Astrocyte (in vitro differentiated cells and primary cell): ENCODE results near the gene RNF39. TPM values are rescaled to one million over a fixed set of nuclear protein-coding genes. Genes with fewer than 3 reads are reported as not detected.

Experiments used
- DNase-seq: peaks from one replicate; pipeline ENCODE4 v3.0.0-alpha.2; 2010; ENCODE audit warnings: low read depth
- FAIRE-seq: peaks from 2 replicates; lab custom pipeline; 2011; peaks lifted over from hg19 to GRCh38; lab: Jason Lieb, UNC
- H2AFZ ChIP-seq: 2 replicates; pipeline ENCODE4 v1.6.0; 2012; ENCODE audit warnings: low read depth, low read length, inconsistent platforms
- H3K27ac ChIP-seq: 2 replicates; pipeline ENCODE4 v1.5.1; 2011; ENCODE audit warnings: low read depth, low read length, inconsistent platforms
- H3K27me3 ChIP-seq: 2 replicates; pipeline ENCODE4 v1.6.0; 2011; ENCODE audit warnings: low read length, inconsistent platforms; ENCODE audit not compliant: insufficient read depth
- H3K36me3 ChIP-seq: 2 replicates; pipeline ENCODE4 v1.5.1; 2011; ENCODE audit warnings: low read length, inconsistent platforms; ENCODE audit not compliant: insufficient read depth
- H3K4me1 ChIP-seq: 2 replicates; pipeline ENCODE4 v1.5.1; 2011; ENCODE audit warnings: low read length, inconsistent platforms; ENCODE audit not compliant: insufficient read depth
- H3K4me2 ChIP-seq: 2 replicates; pipeline ENCODE4 v1.6.0; 2012; ENCODE audit warnings: low read length, inconsistent platforms
- H3K4me3 ChIP-seq: 2 replicates; pipeline ENCODE4 v1.5.1; 2011; ENCODE audit warnings: low read depth, mild to moderate bottlenecking, low read length, inconsistent platforms; ENCODE audit not compliant: insufficient read depth
- H3K79me2 ChIP-seq: 2 replicates; pipeline ENCODE4 v1.6.0; 2012; ENCODE audit warnings: mild to moderate bottlenecking, low read length, inconsistent platforms; ENCODE audit not compliant: insufficient read depth
- H3K9ac ChIP-seq: 2 replicates; pipeline ENCODE4 v1.6.0; 2012; ENCODE audit warnings: mild to moderate bottlenecking, low read length, inconsistent platforms
- H3K9me3 ChIP-seq: 2 replicates; pipeline ENCODE4 v1.5.1; 2012; ENCODE audit warnings: low read depth, mild to moderate bottlenecking, low read length, inconsistent platforms; ENCODE audit not compliant: insufficient read depth
- H4K20me1 ChIP-seq: 2 replicates; pipeline ENCODE4 v1.6.0; 2012; ENCODE audit warnings: low read length, inconsistent platforms; ENCODE audit not compliant: insufficient read depth
- H3K27ac Mint-ChIP-seq: one replicate; pipeline ENCODE4 v1.8.0; 2021; ENCODE audit warnings: mild to moderate bottlenecking, mixed read lengths; ENCODE audit not compliant: unreplicated experiment
- H3K27me3 Mint-ChIP-seq: one replicate; pipeline ENCODE4 v1.8.0; 2021; ENCODE audit warnings: low read depth, mixed read lengths; ENCODE audit not compliant: unreplicated experiment
- H3K36me3 Mint-ChIP-seq: one replicate; pipeline ENCODE4 v1.8.0; 2021; ENCODE audit warnings: low read depth, mixed read lengths; ENCODE audit not compliant: unreplicated experiment
- H3K4me1 Mint-ChIP-seq: one replicate; pipeline ENCODE4 v1.8.0; 2021; ENCODE audit warnings: low read depth, mixed read lengths; ENCODE audit not compliant: unreplicated experiment
- H3K4me3 Mint-ChIP-seq: one replicate; pipeline ENCODE4 v1.8.0; 2021; ENCODE audit warnings: mild to moderate bottlenecking, moderate library complexity, mixed read lengths; ENCODE audit not compliant: unreplicated experiment
- H3K9me3 Mint-ChIP-seq: one replicate; pipeline ENCODE4 v1.8.0; 2021; ENCODE audit warnings: mild to moderate bottlenecking, mixed read lengths; ENCODE audit not compliant: unreplicated experiment
- CTCF ChIP-seq: IDR thresholded peaks from 2 replicates; pipeline ENCODE4 v1.5.1; 2011; ENCODE audit warnings: low read depth, mild to moderate bottlenecking, inconsistent platforms, low read length, moderate library complexity; ENCODE audit not compliant: insufficient read depth
- EZH2 ChIP-seq: IDR thresholded peaks from 2 replicates; pipeline ENCODE4 v1.6.1; 2012; ENCODE audit warnings: mild to moderate bottlenecking, low read length, inconsistent platforms; ENCODE audit not compliant: insufficient read depth
- total RNA-seq: library from RNA; stranded (reverse); gene quantifications from 2 replicates; pipeline ENCODE4 v1.2.1, GENCODE V29; 2021

The RNF39 gene
- total RNA-seq, 1 donor from 2014 or later: not detected

- H4K20me1 ChIP-seq: no peaks in the 10 kb centered on the region
- H3K36me3 ChIP-seq: no peaks in the 10 kb centered on the region
- no peak overlapping the region for H3K27ac ChIP-seq
- FAIRE-seq (no peak), DNase-seq (no peak)
- Mint-ChIP-seq H3K36me3 (no peaks in the 10 kb centered on the region), H3K27ac (no peak overlapping the region), H3K27me3 (peaks cover 76% of the 10 kb centered on the region), H3K4me1 (peaks cover 6% of the 10 kb centered on the region), H3K9me3 (peaks cover 2% of the 10 kb centered on the region), H3K4me3 (no peak overlapping the region)
- no peaks in the 10 kb centered on the region for H3K4me1 ChIP-seq
- TF ChIP-seq EZH2 (no peak), CTCF (no peak)
- peaks cover 54% of the 10 kb centered on the region for H3K27me3 ChIP-seq
- no peak overlapping the region for H2AFZ ChIP-seq
- peaks cover 3% of the 10 kb centered on the region for H3K9me3 ChIP-seq
- H3K4me2 ChIP-seq: no peak overlapping the region
- no peak overlapping the region for H3K4me3 ChIP-seq
- no peaks in the 10 kb centered on the region for H3K79me2 ChIP-seq
- no peak overlapping the region for H3K9ac ChIP-seq
Observed at GRCh38 chr6:30093951-30094661, 18.5 kb upstream of the RNF39 start.

- Mint-ChIP-seq H3K27me3 (peaks cover 70% of the 10 kb centered on the region), H3K36me3 (no peaks in the 10 kb centered on the region), H3K9me3 (peaks cover 2% of the 10 kb centered on the region), H3K4me3 (no peak overlapping the region), H3K4me1 (peaks cover 6% of the 10 kb centered on the region), H3K27ac (no peak overlapping the region)
- FAIRE-seq (no peak), DNase-seq (no peak)
- H2AFZ ChIP-seq: no peak overlapping the region
- TF ChIP-seq CTCF (no peak), EZH2 (no peak)
- H4K20me1 ChIP-seq: no peaks in the 10 kb centered on the region
- H3K36me3 ChIP-seq: no peaks in the 10 kb centered on the region
- peaks cover 3% of the 10 kb centered on the region for H3K9me3 ChIP-seq
- H3K27me3 ChIP-seq: peaks cover 50% of the 10 kb centered on the region
- no peaks in the 10 kb centered on the region for H3K79me2 ChIP-seq
- H3K4me3 ChIP-seq: no peak overlapping the region
- H3K27ac ChIP-seq: no peak overlapping the region
- no peaks in the 10 kb centered on the region for H3K4me1 ChIP-seq
- no peak overlapping the region for H3K4me2 ChIP-seq
- H3K9ac ChIP-seq: no peak overlapping the region
Observed at GRCh38 chr6:30092852-30093543, 17.4 kb upstream of the RNF39 start.
